HepG2 (cell line): Measurements from ENCODE around the gene NEDD4L. TPM values are rescaled to one million over a fixed set of nuclear protein-coding genes. Genes with fewer than 3 reads are reported as not detected.

Source experiments
- CHD4 ChIP-seq: fragments of 200-600 bp; sonication (generic); IDR thresholded peaks from 2 replicates; pipeline ENCODE4 v1.7.0; 2017; ENCODE audit warnings: mild to moderate bottlenecking, low read length, borderline replicate concordance
- ETV6 ChIP-seq: sonication (generic); formaldehyde crosslinking; conservative IDR thresholded peaks from 2 replicates; pipeline ENCODE4 v1.4.0; 2020; ENCODE audit warnings: missing genetic modification reagents
- FOSL1 ChIP-seq: sonication (generic); formaldehyde crosslinking; IDR thresholded peaks from 2 replicates; pipeline ENCODE4 v1.9.0; 2021; ENCODE audit warnings: missing genetic modification reagents, borderline replicate concordance
- NR2C2 ChIP-seq: sonication (generic); formaldehyde crosslinking; IDR thresholded peaks from 2 replicates; pipeline ENCODE4 v1.4.0; 2020; ENCODE audit warnings: missing genetic modification reagents, mild to moderate bottlenecking, moderate library complexity, borderline replicate concordance
- SIN3A ChIP-seq: IDR thresholded peaks from 2 replicates; pipeline ENCODE4 v1.6.1; 2011; ENCODE audit warnings: low read depth, mild to moderate bottlenecking, control low read depth, low read length, borderline replicate concordance
- ZBTB1 ChIP-seq: sonication (generic); formaldehyde crosslinking; IDR thresholded peaks from 2 replicates; pipeline ENCODE4 v1.4.0; 2020; ENCODE audit warnings: missing genetic modification reagents, borderline replicate concordance
- ZFP36L2 ChIP-seq: sonication (generic); formaldehyde crosslinking; IDR thresholded peaks from 2 replicates; pipeline ENCODE4 v1.4.0; 2020; ENCODE audit warnings: missing genetic modification reagents
- ZNF234 ChIP-seq: sonication (generic); formaldehyde crosslinking; conservative IDR thresholded peaks from 2 replicates; pipeline ENCODE4 v1.5.1; 2020; ENCODE audit warnings: mild to moderate bottlenecking, missing genetic modification reagents
- ZNF530 ChIP-seq: sonication (generic); formaldehyde crosslinking; IDR thresholded peaks from 2 replicates; pipeline ENCODE4 v1.5.0; 2020; ENCODE audit warnings: low read depth, mild to moderate bottlenecking, missing genetic modification reagents
- ZNF619 ChIP-seq: sonication (generic); formaldehyde crosslinking; IDR thresholded peaks from 2 replicates; pipeline ENCODE4 v1.4.0; 2020; ENCODE audit warnings: mild to moderate bottlenecking, missing genetic modification reagents
- ZNF678 ChIP-seq: sonication (generic); formaldehyde crosslinking; IDR thresholded peaks from 2 replicates; pipeline ENCODE4 v1.4.0; 2020; ENCODE audit warnings: mild to moderate bottlenecking, missing genetic modification reagents
- ZNF772 ChIP-seq: sonication (generic); formaldehyde crosslinking; IDR thresholded peaks from 2 replicates; pipeline ENCODE4 v1.5.0; 2020; ENCODE audit warnings: mild to moderate bottlenecking, missing genetic modification reagents
- polyA plus RNA-seq, 8 experiments: library from polyadenylated mRNA; depleted of rRNA in 3 of 8; stranded (reverse) in 7 of 8; unstranded in 1 of 8; fragments of >200 nt; fragmentation: Illumina TruSeq in 4 of 8; extraction: Trizol in 4 of 8; gene quantifications; 2 replicates each; pipeline versions ENCODE4 v1.2.1 to v1.2.3, GENCODE V29; 2011 to 2016; ENCODE audit warnings: low read depth in 4 of 8, missing spikeins in 1 of 8, mixed read lengths in 1 of 8; ENCODE audit not compliant: insufficient read depth in 1 of 8
- total RNA-seq, 5 experiments: library from RNA; depleted of rRNA; stranded (reverse); fragments of >200 nt; fragmentation: Illumina TruSeq; extraction: Trizol; gene quantifications; 2 replicates each; pipeline ENCODE4 v1.2.3, GENCODE V29; 2016; ENCODE audit warnings: low read depth in 1 of 5
- TF ChIP-seq, protein P1 (sequence below): sonication (generic); formaldehyde crosslinking; IDR thresholded peaks from 2 replicates; pipeline ENCODE4 v1.5.0; 2020; ENCODE audit warnings: mild to moderate bottlenecking, missing genetic modification reagents, borderline replicate concordance
- TF ChIP-seq, protein P2 (sequence below): IDR thresholded peaks from 2 replicates; pipeline ENCODE4 v1.6.1; 2016; ENCODE audit warnings: missing compliant biosample characterization, missing genetic modification reagents, borderline replicate concordance

Gene NEDD4L
- total and polyA plus RNA-seq, 2 of the 13 experiments (the other 11 are each of a cell fraction or from before 2014, with no cell fraction given), result 168 to 390 TPM

DNA sequence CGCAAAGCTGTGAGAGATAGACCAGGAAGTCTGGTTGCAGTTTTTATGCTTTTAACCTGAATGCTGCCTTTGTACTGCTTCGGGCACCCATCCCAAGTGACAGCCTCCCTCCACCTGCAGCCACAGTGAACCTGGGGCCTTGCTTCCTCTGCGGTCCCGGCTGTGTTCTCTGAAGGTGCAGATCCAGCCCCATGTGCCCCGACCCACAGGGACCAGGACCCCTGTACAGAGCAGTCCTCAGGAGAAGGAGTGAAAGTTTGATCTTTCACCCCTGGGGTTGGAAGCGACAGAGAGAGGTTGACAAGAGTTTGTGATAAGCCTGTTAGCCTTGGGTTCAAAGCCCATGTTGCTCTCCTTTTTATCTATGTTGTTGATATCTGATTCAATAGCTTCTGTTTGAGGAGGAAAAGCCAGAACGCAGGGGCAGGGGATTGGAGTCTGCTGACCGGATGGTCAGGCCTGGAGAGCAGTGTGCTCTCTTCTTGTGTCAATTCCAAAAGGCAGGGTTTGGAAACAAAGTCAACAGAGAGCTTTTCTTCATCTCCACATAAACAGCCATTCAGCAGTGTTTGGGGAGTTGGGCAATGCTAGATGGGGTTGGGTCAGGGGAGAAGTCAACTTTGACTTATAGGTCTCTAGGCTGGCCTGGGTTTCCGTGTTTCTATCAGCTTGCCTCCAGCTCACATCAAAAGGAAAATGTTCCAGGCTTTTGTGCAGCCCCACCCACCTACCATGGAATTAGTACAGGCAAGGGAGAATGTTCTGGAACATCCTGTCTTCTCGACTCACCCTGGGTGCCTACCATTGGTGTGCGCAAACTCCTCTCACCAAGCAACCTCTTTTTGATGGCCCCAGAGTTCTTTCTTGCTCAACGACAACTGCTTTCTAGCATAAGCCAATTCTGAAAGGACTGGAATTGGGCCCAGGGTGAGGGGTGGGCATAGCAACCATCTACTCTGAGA lies 369.9 kb downstream of the NEDD4L start (continued):
- TF ChIP-seq, protein P1, sequence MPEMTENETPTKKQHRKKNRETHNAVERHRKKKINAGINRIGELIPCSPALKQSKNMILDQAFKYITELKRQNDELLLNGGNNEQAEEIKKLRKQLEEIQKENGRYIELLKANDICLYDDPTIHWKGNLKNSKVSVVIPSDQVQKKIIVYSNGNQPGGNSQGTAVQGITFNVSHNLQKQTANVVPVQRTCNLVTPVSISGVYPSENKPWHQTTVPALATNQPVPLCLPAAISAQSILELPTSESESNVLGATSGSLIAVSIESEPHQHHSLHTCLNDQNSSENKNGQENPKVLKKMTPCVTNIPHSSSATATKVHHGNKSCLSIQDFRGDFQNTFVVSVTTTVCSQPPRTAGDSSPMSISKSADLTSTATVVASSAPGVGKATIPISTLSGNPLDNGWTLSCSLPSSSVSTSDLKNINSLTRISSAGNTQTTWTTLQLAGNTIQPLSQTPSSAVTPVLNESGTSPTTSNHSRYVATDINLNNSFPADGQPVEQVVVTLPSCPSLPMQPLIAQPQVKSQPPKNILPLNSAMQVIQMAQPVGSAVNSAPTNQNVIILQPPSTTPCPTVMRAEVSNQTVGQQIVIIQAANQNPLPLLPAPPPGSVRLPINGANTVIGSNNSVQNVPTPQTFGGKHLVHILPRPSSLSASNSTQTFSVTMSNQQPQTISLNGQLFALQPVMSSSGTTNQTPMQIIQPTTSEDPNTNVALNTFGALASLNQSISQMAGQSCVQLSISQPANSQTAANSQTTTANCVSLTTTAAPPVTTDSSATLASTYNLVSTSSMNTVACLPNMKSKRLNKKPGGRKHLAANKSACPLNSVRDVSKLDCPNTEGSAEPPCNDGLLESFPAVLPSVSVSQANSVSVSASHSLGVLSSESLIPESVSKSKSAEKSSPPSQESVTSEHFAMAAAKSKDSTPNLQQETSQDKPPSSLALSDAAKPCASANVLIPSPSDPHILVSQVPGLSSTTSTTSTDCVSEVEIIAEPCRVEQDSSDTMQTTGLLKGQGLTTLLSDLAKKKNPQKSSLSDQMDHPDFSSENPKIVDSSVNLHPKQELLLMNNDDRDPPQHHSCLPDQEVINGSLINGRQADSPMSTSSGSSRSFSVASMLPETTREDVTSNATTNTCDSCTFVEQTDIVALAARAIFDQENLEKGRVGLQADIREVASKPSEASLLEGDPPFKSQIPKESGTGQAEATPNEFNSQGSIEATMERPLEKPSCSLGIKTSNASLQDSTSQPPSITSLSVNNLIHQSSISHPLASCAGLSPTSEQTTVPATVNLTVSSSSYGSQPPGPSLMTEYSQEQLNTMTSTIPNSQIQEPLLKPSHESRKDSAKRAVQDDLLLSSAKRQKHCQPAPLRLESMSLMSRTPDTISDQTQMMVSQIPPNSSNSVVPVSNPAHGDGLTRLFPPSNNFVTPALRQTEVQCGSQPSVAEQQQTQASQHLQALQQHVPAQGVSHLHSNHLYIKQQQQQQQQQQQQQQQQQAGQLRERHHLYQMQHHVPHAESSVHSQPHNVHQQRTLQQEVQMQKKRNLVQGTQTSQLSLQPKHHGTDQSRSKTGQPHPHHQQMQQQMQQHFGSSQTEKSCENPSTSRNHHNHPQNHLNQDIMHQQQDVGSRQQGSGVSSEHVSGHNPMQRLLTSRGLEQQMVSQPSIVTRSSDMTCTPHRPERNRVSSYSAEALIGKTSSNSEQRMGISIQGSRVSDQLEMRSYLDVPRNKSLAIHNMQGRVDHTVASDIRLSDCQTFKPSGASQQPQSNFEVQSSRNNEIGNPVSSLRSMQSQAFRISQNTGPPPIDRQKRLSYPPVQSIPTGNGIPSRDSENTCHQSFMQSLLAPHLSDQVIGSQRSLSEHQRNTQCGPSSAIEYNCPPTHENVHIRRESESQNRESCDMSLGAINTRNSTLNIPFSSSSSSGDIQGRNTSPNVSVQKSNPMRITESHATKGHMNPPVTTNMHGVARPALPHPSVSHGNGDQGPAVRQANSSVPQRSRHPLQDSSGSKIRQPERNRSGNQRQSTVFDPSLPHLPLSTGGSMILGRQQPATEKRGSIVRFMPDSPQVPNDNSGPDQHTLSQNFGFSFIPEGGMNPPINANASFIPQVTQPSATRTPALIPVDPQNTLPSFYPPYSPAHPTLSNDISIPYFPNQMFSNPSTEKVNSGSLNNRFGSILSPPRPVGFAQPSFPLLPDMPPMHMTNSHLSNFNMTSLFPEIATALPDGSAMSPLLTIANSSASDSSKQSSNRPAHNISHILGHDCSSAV (CRISPR knock-in tag), result no peak
- peak; percentile 72; the same call in 1 of the 2 replicates for TF ChIP-seq FOSL1 (CRISPR knock-in tag)
- TF ChIP-seq NR2C2 (CRISPR knock-in tag), result peak; percentile 94
- TF ChIP-seq ETV6, result peak; percentile 90; the same call in 1 of the 2 replicates
- no peak for TF ChIP-seq ZFP36L2
- TF ChIP-seq ZNF619 (CRISPR knock-in tag), result no peak
- TF ChIP-seq SIN3A, result peak; percentile 40; the same call in 1 of the 2 replicates
- no peak for TF ChIP-seq ZNF234 (CRISPR knock-in tag)
- TF ChIP-seq ZNF772 (CRISPR knock-in tag), result peak; percentile 69; the same call in 1 of the 2 replicates
- no peak; the same call in 1 of the 2 replicates for TF ChIP-seq ZBTB1 (CRISPR knock-in tag)
- no peak for TF ChIP-seq ZNF530
- TF ChIP-seq, protein P2, sequence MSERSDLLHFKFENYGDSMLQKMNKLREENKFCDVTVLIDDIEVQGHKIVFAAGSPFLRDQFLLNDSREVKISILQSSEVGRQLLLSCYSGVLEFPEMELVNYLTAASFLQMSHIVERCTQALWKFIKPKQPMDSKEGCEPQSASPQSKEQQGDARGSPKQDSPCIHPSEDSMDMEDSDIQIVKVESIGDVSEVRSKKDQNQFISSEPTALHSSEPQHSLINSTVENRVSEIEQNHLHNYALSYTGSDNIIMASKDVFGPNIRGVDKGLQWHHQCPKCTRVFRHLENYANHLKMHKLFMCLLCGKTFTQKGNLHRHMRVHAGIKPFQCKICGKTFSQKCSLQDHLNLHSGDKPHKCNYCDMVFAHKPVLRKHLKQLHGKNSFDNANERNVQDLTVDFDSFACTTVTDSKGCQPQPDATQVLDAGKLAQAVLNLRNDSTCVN (CRISPR knock-in tag), result peak; percentile 86
- TF ChIP-seq ZNF678 (CRISPR knock-in tag), result peak; percentile 93; the same call in 1 of the 2 replicates
- peak; percentile 97; the same call in 1 of the 2 replicates for TF ChIP-seq CHD4
